NB4 (cell line): Measurements from ENCODE around the gene MPRIP.

Experiments used
- DNase-seq: peaks from one replicate; pipeline ENCODE4 v3.0.0; 2010; ENCODE audit warnings: low read depth
- H3K4me3 ChIP-seq: one replicate; pipeline ENCODE4 v1.5.1; 2011; ENCODE audit warnings: mild to moderate bottlenecking, low read depth, low read length, moderate library complexity
- MYC ChIP-seq: IDR thresholded peaks from 2 replicates; pipeline ENCODE4 v1.6.1; 2011; ENCODE audit warnings: low read depth, low read length
- POLR2A ChIP-seq: IDR thresholded peaks from 2 replicates; pipeline ENCODE4 v1.6.1; 2011; ENCODE audit warnings: mild to moderate bottlenecking; ENCODE audit not compliant: insufficient read length; ENCODE audit errors: extremely low read depth
- TF ChIP-seq, protein P1 (sequence below): IDR thresholded peaks from one replicate; pipeline ENCODE4 v1.5.1; 2012; ENCODE audit warnings: low read depth, low read length
- TF ChIP-seq, protein P2 (sequence below): IDR thresholded peaks from 2 replicates; pipeline ENCODE4 v1.6.1; 2011; ENCODE audit warnings: low read depth, low read length

MPRIP gene

DNA sequence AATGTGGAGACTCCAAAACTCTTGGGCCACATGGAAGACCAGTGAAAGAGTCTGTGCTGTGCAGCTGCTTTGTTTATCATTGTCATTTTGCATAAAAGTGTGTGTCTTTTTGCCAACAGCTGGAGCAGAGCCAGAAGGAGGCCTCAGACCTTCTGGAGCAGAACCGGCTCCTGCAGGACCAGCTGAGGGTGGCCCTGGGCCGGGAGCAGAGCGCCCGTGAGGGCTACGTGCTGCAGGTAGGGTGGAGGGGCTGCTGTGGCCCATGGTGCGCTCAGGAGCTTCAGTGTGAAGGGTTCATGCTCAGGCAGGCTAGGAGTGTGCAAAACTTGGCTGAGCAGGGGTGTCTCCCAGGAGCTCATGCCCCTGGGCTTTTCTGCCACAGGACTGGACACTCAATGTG lies 118.9 kb downstream of the MPRIP start:
- TF ChIP-seq MYC (no peak), POLR2A (no peak)
- TF ChIP-seq, protein P1, sequence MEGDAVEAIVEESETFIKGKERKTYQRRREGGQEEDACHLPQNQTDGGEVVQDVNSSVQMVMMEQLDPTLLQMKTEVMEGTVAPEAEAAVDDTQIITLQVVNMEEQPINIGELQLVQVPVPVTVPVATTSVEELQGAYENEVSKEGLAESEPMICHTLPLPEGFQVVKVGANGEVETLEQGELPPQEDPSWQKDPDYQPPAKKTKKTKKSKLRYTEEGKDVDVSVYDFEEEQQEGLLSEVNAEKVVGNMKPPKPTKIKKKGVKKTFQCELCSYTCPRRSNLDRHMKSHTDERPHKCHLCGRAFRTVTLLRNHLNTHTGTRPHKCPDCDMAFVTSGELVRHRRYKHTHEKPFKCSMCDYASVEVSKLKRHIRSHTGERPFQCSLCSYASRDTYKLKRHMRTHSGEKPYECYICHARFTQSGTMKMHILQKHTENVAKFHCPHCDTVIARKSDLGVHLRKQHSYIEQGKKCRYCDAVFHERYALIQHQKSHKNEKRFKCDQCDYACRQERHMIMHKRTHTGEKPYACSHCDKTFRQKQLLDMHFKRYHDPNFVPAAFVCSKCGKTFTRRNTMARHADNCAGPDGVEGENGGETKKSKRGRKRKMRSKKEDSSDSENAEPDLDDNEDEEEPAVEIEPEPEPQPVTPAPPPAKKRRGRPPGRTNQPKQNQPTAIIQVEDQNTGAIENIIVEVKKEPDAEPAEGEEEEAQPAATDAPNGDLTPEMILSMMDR: no peak
- TF ChIP-seq, protein P2, sequence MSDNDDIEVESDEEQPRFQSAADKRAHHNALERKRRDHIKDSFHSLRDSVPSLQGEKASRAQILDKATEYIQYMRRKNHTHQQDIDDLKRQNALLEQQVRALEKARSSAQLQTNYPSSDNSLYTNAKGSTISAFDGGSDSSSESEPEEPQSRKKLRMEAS: no peak
- no peak overlapping the region for H3K4me3 ChIP-seq
- DNase-seq: no peak

DNA sequence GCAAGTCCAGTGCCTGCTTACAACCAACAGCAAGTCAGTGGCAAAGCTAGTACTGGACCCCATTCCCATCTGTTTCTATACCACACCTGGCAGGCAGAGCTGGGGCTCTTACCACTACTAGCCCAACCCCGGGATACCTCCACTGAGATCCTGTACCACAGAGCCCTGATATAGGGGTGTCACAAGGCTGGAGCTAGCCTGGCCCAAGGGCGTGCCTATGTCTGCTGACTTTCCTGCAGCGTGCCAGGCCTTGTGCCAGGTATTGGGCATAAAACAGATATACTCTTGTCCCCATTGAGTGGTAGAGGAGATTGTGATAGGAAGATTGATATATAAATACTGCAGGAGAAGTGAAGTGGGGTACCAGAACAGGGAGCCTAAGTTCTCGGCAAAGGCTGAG lies 119.5 kb downstream of the MPRIP start:
- H3K4me3 ChIP-seq: no peak overlapping the region
- DNase-seq: no peak
- TF ChIP-seq POLR2A (no peak), MYC (no peak)
- TF ChIP-seq, protein P2: no peak
- TF ChIP-seq, protein P1: no peak

DNA sequence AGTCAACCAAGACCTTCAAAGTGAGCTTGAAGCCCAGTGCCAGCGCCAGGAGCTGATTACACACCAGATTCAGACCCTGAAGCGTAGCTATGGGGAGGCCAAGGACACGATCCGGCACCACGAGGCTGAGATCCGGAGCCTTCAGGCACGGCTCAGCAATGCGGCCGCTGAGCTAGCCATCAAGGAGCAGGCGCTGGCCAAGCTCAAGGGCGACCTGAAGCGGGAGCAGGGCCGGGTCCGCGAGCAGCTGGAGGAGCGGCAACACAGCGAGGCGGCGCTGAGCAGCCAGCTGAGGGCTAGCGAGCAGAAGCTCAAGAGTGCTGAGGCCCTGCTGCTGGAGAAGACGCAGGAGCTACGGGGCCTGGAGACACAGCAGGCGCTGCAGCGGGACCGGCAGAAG lies 121.9 kb downstream of the MPRIP start:
- H3K4me3 ChIP-seq: no peak overlapping the region
- no peak for DNase-seq
- TF ChIP-seq, protein P2: no peak
- TF ChIP-seq MYC (no peak), POLR2A (no peak)
- TF ChIP-seq, protein P1: no peak

DNA sequence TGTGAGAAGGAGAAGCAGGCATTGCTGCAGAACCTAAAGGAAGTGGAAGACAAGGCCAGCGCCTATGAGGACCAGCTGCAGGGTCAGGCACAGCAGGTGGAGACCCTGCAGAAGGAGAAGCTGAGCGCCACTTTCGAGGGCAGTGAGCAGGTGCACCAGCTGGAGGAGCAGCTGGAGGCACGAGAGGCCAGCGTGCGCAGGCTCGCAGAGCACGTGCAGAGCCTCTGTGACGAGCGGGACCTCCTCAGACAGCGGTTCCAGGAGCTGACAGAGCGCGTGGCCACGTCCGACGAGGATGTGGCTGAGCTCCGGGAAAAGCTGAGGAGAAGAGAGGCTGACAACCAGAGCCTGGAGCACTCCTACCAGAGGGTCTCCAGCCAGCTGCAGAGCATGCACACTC lies 122.4 kb downstream of the MPRIP start:
- no peak for DNase-seq
- no peak for TF ChIP-seq POLR2A
- TF ChIP-seq, protein P1: no peak
- TF ChIP-seq, protein P2: no peak
- TF ChIP-seq MYC: no peak
- no peak overlapping the region for H3K4me3 ChIP-seq

DNA sequence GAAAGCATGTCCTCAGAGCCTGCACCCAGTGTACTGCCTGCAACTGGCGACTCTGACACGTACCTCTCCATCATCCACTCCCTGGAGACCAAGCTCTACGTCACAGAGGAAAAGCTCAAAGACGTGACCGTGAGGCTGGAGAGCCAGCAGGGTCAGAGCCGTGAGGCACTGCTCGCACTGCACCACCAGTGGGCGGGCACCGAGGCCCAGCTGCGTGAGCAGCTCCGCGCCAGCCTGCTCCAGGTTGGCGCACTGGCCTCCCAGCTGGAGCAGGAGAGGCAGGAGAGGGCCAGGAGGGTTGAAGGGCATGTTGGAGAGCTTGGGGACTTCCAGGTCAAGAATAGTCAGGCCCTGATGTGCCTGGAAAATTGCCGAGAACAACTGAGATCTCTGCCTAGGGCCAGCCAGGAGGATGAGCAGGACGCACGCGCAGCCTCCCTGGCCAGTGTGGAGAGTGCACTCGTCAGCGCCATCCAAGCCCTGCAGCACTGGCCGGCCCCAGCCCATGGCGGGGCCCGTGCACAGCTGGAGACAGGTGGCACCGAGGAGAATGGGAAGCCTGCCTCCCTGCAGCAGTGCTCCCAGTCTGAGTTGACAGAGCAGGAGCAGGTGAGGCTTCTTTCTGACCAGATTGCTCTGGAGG lies 123.5 kb downstream of the MPRIP start:
- no peak for TF ChIP-seq POLR2A
- no peak overlapping the region for H3K4me3 ChIP-seq
- DNase-seq: no peak

DNA sequence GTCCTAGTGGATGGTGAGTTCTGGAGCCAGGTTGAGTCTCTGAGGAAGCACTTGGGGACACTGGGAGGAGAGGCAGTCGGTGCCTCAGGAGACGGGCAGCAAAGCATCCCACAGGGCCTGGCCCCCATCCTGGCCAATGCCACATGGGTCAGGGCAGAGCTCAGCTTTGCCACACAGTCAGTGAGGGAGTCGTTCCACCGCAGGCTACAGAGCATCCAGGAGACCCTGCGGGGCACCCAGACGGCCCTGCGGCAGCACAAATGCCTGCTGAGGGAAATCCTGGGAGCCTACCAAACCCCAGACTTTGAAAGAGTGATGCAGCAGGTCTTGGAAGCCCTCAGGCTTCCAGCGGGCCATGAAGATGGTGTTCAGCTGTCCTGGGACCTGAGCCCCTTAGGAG lies 124.2 kb downstream of the MPRIP start:
- no peak overlapping the region for H3K4me3 ChIP-seq
- no peak for DNase-seq
- TF ChIP-seq, protein P2: no peak
- TF ChIP-seq MYC (no peak), POLR2A (no peak)

DNA sequence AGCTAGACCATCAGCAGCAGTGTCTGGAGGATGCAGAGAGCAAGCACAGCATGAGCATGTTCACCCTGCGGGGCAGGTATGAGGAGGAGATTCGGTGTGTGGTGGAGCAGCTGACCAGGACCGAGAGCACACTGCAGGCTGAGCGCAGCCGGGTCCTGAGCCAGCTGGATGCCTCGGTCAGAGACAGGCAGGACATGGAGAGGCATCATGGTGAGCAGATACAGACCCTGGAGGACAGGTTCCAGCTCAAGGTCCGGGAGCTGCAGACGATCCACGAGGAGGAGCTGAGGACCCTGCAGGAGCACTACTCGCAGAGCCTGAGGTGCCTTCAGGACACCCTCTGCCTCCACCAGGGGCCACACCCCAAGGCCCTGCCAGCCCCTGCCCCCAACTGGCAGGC lies 125.1 kb downstream of the MPRIP start:
- H3K4me3 ChIP-seq: no peak overlapping the region
- DNase-seq: no peak
- no peak for TF ChIP-seq POLR2A
- TF ChIP-seq MYC: no peak
- TF ChIP-seq, protein P1: no peak
- TF ChIP-seq, protein P2: no peak
